HG02571 (cell line): ENCODE results near the gene YKT6.

Experiments used
- ATAC-seq: cut with Tn5 transposase; IDR thresholded peaks from one replicate; pipeline ENCODE4 v1.9.1; 2021; ENCODE audit warnings: mild to moderate bottlenecking, moderate library complexity; ENCODE audit not compliant: unreplicated experiment

Gene YKT6

DNA sequence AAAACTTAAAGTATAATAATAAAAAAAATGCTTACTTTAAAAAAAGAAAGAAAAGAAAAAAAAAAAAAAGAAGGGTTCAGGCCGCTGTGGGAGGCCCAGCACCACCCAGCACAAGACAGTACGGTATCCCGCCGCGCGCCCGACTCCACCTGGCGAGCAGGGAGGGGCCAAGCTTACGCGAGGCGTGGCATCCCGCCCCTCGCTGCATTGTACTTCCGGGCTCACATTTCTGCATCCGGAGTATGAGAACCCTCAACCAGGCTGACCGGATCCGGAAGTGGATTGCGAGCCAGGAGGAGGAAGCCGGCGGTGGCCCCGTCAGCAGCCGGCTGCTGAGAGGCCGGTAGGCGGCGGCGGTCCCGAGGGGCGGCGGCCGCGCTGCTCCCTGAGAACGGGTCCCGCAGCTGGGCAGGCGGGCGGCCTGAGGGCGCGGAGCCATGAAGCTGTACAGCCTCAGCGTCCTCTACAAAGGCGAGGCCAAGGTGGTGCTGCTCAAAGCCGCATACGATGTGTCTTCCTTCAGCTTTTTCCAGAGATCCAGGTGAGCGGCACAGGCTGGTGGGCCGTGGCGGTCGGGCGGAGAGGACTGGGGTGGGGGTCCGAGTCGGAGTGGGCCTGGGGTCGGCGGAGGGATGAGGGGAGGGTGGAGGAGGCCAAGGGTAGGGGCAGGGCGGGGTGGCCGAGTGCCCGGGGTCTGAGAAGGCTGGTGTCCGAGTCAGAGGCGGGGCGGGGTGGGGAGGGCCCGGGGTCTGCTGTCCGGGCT is at the start of gene YKT6:
TSS of gene YKT6 (plus strand) at position 280 of the 763 bp plus-strand sequence. CDS start at position 438, 158 bp downstream.
- ATAC-seq, result peak; percentile 99

GRCh38 chr7:44151956-44152355 is 48.8 kb upstream of the YKT6 start:
- ATAC-seq, result no peak

DNA sequence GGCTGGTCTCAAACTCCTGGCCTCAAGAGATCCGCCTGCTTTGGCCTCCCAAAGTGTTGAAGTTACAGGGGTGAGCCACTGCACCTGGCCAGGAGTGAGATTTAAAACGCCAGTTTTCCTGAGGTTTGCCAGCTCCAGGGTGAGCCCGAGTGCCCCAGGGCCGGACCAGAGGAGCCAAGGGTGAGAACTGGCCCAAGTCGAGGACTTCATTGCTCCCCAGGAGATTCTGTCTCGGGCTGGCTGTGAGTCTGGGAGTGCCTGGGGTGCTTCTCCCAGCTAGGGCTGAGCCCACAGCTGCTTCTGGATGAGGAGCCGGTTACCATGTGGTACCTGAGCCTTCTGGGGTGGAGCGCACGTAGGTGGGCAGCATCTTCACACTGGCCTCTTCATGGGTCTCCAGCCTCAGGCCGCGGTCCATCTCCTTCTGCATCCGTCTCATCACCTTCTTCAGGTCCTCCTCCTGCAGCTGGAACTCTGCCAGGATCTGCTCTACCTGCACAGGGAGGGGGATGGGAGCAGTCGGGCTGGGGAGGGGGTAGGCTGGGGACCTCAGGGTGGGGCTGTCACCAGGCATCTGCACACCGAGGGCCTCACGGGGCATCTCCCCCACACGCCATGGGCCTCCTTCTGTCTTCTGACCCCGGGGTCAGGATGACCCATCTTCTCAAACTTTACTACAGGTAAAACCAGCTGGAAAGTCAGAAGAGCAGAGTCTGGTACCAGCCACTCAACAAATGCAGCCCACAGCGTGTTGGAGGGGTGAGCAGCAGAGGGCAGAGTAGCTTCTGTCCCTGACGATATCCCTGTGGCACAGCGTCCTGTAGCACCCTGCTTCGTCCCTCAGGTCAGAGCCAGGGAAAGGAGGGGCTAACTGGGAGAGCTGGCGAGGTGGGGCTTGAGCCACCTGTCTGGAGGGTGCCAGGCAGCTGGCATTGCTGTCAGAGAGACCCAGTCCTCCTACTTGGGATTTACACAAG is 47.5 kb upstream of the YKT6 start:
- ATAC-seq, result no peak

GRCh38 chr7:44153948-44154335 is 46.8 kb upstream of the YKT6 start:
- ATAC-seq, result no peak

- no peak for ATAC-seq
Measured at GRCh38 chr7:44154703-44155102, 46.1 kb upstream of the YKT6 start.

DNA sequence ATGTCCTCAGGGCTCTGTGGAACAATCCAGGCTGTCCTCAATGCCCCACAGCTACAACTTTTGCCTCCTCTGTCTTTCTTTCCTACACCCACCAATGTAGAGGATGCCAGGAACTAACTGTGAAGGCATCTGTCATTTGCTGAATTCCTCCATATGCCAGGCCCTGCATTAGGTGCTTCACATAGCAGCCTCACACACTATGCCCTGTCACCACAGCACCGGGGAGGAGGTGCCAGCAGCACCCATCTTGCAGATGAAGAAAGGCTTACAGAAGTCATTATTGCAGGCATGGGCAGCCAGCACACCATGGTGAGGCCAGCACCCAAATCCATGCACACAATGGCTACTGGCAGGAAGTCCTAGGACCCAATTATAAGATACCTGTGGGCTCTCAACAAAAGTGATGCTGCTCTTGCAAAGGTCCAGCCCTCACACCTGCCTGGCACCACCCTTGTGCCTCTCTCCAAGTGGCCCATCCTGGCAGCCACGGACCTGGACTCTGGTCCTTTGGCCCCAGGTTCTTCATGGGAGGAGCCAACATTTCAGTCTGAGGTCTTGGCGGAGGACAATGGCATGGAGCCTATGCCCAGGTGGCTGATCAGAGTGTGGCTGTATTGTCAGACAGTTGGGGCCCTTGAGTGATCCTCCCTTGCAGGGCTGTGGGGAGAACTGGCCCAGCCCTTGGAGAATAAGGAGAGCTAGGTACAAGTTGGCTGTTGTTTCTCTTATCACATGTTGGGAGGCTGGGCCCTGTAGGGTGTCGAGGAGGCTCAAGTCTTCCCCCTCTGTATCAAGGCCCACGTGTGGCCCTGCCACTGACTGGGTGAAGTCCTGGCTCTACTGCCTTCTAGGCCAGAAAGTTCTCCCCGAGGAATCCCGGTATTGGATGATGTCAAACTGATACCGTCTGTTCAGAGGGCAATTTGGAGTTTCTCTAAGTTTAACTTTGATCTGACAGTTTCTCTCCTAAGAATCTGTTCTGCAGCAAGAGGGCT is 45.3 kb upstream of the YKT6 start:
- no peak for ATAC-seq

DNA sequence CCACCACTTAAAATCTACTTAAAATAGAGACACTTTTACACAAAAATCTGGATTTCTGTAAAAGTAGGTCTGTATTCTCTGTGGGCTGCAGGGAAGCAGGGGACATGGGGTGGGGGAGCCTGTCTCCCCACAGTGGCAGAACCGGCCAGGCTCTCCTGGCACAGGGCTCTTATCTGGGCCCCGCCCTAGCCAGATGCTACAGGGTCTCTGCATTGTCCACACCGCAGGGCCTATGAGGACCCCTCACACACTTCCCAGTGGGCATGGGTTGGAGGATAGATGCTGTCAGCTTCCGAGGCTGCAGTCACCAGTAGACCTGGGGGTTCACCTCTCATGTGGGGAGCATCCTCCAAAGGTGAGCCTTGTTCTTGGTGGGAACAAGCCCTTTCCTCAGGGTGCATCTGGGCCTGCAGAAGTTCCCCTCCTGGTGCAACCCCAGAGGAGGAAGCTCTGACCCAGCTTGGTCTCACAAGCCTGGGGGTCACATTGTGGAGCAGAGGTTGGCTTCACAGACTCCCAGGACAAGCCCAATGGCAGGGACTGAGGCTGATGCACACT is 44.2 kb upstream of the YKT6 start:
- ATAC-seq, result no peak

- ATAC-seq, result no peak
Measured at GRCh38 chr7:44157116-44158080, 43.4 kb upstream of the YKT6 start.

DNA sequence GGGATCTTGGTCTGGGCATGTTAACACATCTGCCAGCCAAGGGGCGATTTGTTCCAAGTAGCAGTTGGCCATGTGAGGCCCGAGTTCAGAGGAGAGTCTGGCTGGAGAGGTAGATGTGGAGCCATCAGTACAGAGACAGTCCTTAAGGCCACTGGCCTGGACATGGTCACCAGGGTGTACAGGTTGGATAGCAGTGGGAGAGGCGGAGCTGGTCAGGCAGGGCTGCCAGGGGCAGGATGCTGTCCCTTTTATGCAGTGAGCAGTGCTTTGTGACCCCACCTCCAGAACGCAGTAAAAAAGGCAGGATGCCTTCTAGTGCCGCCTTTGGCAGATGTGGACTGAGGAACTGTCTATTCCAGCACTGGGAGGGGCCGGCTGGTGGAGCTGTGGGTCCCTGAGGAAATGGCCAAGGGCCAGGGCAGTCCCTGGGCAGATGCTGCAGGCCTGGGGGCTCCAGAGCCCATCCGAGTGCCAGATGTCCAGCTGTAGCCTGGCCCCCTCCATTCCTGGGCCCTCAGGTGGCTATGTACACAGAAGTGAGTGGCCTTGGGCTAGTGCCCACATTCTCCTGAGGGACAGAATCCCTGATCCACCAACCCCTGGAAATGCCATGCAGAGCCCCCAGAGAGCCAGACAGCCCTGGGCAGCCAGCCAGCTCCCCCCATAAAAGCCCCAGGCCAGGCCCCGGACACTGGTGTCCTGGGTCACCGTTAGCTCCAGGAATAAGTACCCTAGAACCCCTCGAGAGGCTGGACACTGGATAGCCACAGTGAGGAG is 42.5 kb upstream of the YKT6 start:
- ATAC-seq, result no peak

DNA sequence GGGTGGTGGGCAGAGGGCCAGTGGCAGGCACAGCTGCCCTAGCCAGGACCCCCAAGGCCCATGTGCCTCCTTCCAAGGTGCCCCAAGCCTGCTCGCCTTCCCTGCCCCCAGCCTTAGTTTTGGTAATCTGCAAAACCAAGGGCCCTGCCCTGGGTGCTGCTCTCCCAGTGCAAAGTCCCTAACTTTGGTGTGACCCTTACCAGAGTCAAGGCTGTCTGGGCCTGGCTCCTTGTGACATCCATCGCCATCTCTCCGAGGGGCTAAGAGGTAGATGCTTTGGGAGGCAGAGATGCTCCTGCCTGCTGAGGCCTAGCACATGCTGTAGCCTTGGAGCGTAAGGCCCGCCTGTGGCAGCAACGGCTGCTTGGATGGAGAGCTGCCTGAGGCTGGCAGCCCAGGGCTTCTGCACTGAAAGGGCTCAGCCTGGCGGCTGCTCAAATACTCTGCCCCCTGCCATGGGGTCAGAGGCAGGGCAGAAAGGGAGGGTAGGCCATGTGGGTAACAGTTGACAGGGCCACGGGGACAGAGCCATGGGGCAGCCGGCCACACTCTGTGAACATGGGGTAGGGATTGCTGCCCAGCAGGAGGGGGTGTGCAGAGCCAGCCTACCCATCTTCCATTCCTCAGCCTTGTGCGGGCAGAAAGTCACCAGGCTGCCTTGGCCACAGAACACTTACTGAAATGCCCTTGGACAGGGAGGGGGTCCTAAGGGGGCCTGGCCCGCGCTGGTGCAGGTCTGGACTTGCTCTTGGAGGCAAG is 41.7 kb upstream of the YKT6 start:
- ATAC-seq, result no peak

- no peak for ATAC-seq
Measured at GRCh38 chr7:44159824-44160630, 40.8 kb upstream of the YKT6 start.

DNA sequence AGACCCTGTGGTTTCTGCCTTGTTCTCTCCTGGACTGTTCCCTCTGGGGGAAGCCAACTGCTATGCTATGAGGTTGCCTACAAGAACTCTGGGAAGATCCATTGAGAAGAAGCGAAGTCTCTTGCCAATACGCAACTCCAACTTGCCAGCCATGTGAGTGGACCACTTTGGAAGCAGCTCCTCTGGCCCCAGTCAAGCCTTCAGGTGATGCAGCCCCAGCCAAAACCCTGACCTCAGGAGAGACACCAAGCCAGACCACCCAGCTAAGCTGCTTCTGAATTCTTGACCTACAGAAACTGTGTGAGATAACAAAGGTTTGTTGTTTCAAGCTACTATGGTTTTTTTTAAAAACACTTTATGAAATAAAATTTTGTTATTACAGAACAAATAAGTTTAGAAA is 39.4 kb upstream of the YKT6 start:
- ATAC-seq, result no peak

- ATAC-seq, result no peak
Measured at GRCh38 chr7:44162179-44162578, 38.6 kb upstream of the YKT6 start.

DNA sequence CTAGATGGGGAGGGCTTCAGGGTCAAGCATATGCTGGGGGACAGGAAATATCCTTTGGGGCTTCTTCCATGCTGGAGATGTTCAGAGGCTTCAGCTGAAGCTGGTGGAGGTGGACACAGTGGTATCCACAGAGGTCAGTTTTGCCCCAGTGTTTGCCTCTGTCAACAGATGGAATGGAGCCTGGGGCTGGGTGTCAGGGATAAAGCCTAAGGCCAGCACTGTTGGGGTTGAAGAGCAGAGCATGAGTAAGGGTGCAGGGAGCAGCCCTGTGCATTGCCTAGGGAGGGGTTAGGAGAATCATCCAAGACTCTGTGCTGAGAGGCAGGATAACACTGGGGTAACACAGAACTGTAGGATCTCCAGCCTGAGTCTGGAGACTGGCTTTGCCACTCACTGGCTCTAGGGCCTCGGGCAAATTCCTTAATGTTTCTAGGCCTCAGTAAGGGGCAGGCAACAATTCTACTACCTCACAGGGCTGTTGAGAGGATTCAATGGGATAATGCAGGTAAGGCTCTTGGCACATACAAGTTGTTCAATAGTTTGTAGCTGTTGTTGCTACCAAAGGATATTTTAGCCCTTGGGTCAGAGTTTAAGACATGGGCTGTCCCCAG is 37.9 kb upstream of the YKT6 start:
- ATAC-seq, result no peak

- ATAC-seq, result no peak
Measured at GRCh38 chr7:44163591-44163990, 37.2 kb upstream of the YKT6 start.

GRCh38 chr7:44167920-44168319 is 32.9 kb upstream of the YKT6 start:
- ATAC-seq, result no peak
